Measurements from ENCODE around the gene ADGRF4. TPM values are rescaled to one million over a fixed set of nuclear protein-coding genes. Genes with fewer than 3 reads are reported as not detected.

The ADGRF4 gene
- total RNA-seq, 1 donor from 2014 or later, result not detected

DNA sequence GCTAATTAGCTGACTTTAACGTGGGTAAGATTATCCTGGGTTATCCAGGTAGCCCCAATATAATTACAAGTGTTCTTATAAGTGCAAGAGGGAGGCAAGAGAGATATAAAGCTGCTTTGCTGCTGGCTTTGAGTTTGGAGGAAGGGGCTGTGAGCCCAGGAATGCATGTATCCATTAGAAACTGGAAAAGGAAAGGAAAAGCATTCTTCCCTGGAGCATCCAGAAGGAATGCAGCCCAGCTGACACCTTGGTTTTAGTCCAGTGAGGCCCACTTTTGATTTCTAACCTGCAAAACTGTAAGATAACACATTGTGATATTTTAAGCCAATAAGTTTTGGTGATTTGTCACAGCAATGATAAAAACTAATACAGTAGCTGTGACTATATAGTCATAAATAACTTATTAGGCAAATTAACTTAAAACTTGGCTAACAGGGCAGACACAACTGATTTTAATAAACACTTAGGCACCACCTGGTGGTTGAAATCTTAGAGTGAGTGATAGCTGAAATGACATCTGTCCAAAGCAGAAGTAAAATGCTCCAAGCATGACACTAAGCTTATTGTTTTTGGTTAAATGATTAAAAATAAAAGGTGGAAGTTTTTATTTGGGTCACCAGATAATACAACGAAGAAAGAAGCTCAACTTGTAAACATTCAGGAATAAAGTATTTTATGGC, 35.6 kb downstream of the ADGRF4 start:
- H3K36me3 Mint-ChIP-seq (ENCODE audit: low read depth), result no peaks in the 10 kb centered on the region
- no peak for DNase-seq (ENCODE audit: low read depth, low spot score)
- H3K9me3 Mint-ChIP-seq, result no peaks in the 10 kb centered on the region
- H3K4me1 Mint-ChIP-seq, result peaks cover 4% of the 10 kb centered on the region
- TF ChIP-seq, protein P1, sequence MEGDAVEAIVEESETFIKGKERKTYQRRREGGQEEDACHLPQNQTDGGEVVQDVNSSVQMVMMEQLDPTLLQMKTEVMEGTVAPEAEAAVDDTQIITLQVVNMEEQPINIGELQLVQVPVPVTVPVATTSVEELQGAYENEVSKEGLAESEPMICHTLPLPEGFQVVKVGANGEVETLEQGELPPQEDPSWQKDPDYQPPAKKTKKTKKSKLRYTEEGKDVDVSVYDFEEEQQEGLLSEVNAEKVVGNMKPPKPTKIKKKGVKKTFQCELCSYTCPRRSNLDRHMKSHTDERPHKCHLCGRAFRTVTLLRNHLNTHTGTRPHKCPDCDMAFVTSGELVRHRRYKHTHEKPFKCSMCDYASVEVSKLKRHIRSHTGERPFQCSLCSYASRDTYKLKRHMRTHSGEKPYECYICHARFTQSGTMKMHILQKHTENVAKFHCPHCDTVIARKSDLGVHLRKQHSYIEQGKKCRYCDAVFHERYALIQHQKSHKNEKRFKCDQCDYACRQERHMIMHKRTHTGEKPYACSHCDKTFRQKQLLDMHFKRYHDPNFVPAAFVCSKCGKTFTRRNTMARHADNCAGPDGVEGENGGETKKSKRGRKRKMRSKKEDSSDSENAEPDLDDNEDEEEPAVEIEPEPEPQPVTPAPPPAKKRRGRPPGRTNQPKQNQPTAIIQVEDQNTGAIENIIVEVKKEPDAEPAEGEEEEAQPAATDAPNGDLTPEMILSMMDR (conservative IDR thresholded peaks at IDR 0.05), result peak; percentile 67
- no peaks in the 10 kb centered on the region for H3K27me3 Mint-ChIP-seq (ENCODE audit: low read depth)
- H3K4me3 Mint-ChIP-seq, result no peak overlapping the region
- H3K27ac Mint-ChIP-seq (ENCODE audit: unreplicated experiment), result no peak overlapping the region

GRCh38 chr6:47734831-47735481, 36.6 kb downstream of the ADGRF4 start:
- no peaks in the 10 kb centered on the region for H3K9me3 Mint-ChIP-seq
- no peak for DNase-seq (ENCODE audit: low read depth, low spot score)

DNA sequence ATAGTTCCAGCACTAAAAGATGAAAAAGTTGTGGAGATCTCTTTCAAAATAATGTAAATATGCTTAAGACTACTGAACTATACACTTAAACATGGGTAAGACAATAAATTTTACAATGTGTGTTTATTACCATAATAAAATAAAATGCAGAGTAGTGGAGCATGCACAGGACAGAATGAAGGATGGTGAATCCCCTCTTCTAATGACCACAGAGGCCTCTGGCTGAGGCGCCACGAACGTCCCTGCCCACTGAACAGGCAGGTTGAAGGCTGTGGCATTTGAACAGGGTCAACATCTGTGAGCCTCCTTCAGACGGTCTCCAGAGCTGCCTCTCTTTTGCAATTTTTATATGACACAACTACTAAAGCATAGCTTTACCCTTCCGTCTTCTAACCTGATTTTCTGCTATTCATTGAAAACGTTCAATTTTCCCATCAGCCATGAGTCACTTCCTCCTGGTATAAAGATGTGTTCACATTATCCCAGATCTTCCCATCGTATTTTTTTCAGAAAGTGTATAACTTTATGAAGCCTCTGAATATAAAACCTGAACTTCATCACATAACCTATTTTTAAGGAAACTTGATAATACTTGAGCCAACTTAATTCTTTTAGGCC, 37.8 kb downstream of the ADGRF4 start:
- H3K27ac Mint-ChIP-seq (ENCODE audit: unreplicated experiment), result no peak overlapping the region
- H3K9me3 Mint-ChIP-seq, result no peaks in the 10 kb centered on the region
- TF ChIP-seq, protein P1 (conservative IDR thresholded peaks at IDR 0.05), result no peak
- no peak for DNase-seq (ENCODE audit: low read depth, low spot score)
- no peaks in the 10 kb centered on the region for H3K36me3 Mint-ChIP-seq (ENCODE audit: low read depth)
- no peaks in the 10 kb centered on the region for H3K27me3 Mint-ChIP-seq (ENCODE audit: low read depth)
- peaks cover 4% of the 10 kb centered on the region for H3K4me1 Mint-ChIP-seq
- no peak overlapping the region for H3K4me3 Mint-ChIP-seq

More at GRCh38 chr6:47734831-47735481, 36.6 kb downstream of the ADGRF4 start:
- H3K36me3 Mint-ChIP-seq (ENCODE audit: low read depth), result no peaks in the 10 kb centered on the region
- peaks cover 4% of the 10 kb centered on the region for H3K4me1 Mint-ChIP-seq
- H3K27ac Mint-ChIP-seq (ENCODE audit: unreplicated experiment), result no peak overlapping the region
- TF ChIP-seq, protein P1 (conservative IDR thresholded peaks at IDR 0.05), result no peak
- no peaks in the 10 kb centered on the region for H3K27me3 Mint-ChIP-seq (ENCODE audit: low read depth)
- H3K4me3 Mint-ChIP-seq, result no peak overlapping the region

DNA sequence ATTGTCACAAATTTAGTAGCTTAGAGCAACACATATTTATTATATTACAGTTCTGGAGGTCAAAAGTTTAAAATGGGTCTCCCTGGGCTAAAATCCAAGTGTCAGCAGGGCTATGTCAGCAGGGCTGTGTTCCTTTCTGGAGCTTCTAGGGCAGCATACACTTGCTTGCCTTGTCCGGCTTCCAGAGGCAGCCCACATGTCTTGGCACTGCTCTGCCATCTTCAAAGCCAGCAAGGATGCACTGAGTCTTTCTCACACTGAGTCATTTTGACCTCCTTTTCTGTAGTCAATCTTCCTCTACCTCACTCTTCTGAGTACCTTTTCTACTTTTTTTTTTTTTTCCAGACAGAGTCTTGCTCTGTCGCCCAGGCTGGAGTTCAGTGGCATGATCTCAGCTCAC, 39.0 kb downstream of the ADGRF4 start:
- no peaks in the 10 kb centered on the region for H3K9me3 Mint-ChIP-seq
- H3K4me3 Mint-ChIP-seq, result no peak overlapping the region
- H3K36me3 Mint-ChIP-seq (ENCODE audit: low read depth), result no peaks in the 10 kb centered on the region
- H3K27ac Mint-ChIP-seq (ENCODE audit: unreplicated experiment), result no peak overlapping the region
- TF ChIP-seq, protein P1 (conservative IDR thresholded peaks at IDR 0.05), result no peak
- peaks cover 4% of the 10 kb centered on the region for H3K4me1 Mint-ChIP-seq
- H3K27me3 Mint-ChIP-seq (ENCODE audit: low read depth), result no peaks in the 10 kb centered on the region
- DNase-seq (ENCODE audit: low read depth, low spot score), result no peak

- Mint-ChIP-seq H3K4me1 (no peaks in the 10 kb centered on the region), H3K4me3 (no peak overlapping the region), H3K27me3 (ENCODE audit: low read depth) (no peaks in the 10 kb centered on the region), H3K9me3 (peaks cover 4% of the 10 kb centered on the region), H3K27ac (ENCODE audit: unreplicated experiment) (no peak overlapping the region), H3K36me3 (ENCODE audit: low read depth) (no peaks in the 10 kb centered on the region)
- TF ChIP-seq, protein P1 (conservative IDR thresholded peaks at IDR 0.05), result no peak
- DNase-seq (ENCODE audit: low read depth, low spot score), result no peak
These were observed 42.3 kb downstream of the ADGRF4 start for GRCh38 chr6:47740714-47741113.

All from neural crest cell (in vitro differentiated cells).